Stimulated activated CD4-positive, alpha-beta T cell treated with anti-CD3 and anti-CD28 coated beads, Interleukin-1b, Interleukin-23, amount 100 ng/mL, for 24 hours (primary cell): ENCODE results near the gene GPR183.
A peak's percentile ranks its signal among the peaks of the same experiment; 100 is the strongest.

Experiments used
- DNase-seq, 4 experiments: peaks; one replicate each; pipeline ENCODE4 v3.0.0-alpha.2; 2020; ENCODE audit warnings: low read depth in 4 of 4, low spot score in 1 of 4

Gene GPR183

GRCh38 chr13:99313501-99313900 is 6.3 kb upstream of the GPR183 start:
- DNase-seq, result no peak

GRCh38 chr13:99312493-99312883 is 5.3 kb upstream of the GPR183 start:
- no peak for DNase-seq

GRCh38 chr13:99311748-99312492 is 4.7 kb upstream of the GPR183 start:
- no peak for DNase-seq

DNA sequence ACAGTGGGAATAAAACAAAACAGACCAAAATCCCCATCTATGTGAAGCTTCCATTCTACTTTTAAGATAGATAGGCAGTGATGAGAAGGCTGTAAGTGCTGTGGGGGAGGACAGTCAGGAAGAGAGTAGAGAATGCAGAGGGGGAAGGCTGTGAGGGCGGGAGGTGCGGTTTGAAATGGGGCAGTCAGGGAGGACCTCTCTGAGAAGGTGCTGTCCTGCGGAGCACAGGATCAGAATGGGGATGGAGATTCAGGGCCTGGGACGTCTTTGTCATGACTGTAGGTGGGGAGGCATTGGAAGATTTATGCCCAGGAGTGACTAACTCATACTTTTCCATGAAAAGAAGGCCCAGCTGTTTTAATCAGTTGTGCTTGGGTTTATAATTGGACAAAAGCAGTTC is 3.9 kb upstream of the GPR183 start:
- DNase-seq, result no peak

DNA sequence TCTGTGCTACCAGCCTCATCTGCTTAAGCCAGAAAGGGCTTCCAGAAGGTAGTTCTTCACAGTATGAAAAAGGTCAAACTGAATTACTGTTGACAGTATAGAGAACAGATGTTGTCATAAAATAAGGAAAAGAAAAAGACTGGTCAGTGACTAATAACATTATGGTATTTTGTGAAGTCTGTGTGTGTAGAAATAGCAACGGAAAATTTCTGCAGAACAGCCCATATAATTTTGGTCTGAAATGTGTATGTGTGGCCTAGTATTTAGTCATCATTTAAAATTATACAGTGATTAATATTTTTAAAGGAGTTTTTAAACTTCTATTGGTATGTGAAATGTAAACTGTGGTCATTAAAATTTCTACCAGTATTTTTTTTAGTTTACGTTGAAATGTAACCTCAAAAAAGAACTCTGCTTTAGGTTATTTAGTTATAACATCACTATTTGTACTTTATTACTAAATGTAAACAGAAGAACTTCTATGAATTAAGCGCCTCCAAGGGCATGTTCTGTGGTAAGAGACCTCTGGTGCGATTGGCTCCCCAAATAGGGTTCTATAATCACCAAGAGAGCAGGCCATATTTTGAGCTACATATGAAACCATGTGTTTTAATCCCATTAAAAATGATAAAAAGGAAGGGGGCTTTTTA is 3.3 kb upstream of the GPR183 start:
- no peak for DNase-seq

DNA sequence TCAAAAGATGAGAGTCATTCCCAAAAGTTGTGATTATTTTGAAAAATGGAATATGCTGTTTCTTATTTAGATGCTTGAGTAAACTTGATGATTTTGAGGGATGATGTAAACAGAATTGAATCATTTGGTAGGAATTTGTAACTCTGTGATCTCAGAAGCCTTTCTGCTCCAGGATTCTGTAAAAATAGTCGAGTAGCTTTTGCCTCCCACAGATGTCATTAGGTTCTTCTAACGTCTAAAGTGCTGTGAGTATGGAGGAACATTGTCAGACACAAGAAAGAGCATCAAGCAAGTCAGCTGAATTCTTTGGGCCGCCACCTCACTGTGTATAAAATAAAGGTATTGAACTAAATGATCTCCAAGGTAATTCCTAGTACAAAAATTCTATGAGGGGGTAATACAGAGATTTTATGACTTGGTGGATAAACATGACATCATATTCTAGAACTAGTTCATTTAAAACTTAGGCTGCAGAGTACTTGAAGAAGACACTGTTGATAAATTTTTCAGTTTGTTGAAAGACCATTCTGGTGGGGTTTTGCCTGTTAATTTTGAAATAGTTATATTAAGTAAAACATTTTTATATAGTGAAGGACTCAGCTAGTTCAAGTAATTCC is 1.4 kb upstream of the GPR183 start:
- DNase-seq, result no peak

DNA sequence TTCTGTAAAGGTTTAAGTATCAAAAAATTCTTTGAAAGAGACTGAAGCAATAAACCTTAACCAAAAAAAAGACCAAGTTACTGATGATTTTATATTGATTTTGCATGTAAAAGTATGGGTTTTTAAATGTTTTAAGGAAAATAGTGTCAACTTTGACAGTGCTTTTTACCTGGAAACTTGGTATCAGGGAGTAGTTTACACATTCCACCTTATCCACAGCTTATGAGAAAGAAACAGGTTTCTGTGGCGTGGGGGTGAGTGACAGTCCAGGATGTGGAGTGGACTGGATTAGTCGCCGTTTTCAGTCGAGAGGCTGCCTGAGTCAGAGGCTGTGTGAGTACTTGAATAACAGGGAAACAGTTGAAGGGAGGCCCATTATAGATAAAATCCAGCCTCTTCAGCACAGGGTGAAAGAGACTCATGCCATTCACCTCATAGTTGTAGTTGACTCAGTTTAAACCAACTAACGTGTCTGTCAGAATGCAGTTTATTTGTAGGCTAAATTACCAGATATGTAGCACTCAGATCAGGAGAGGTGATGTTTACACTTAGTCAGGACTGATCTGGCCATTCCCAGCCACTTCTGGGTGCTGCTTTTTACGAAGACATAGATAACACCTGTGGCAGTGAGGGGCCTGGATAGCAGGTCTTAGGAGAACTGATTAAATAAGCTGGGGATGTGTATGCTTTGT is 595 bp upstream of the GPR183 start:
- DNase-seq, result peak; percentile 43 to 72 (median 64)

GRCh38 chr13:99305566-99305965 is 1.6 kb downstream of the GPR183 start:
- no peak for DNase-seq

DNA sequence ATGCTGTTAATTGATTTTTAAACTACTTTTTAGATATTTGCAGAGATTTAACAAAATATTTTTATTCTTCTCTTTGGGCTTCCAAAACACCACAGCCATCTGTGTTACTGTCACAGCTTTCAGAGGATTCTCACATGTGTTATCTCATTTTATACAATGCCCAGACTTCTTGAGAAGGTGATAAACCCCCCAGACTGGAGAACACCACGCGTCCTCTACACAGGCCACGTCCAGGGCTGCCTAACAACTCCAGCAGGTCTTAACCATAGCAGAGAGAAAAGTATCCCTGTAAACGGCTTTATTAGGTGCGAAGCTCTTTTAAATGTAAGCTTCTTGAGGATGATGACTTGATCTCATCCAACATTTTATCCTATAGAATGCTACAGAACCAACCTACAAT is 2.0 kb downstream of the GPR183 start:
- no peak for DNase-seq

GRCh38 chr13:99304541-99304940 is 2.7 kb downstream of the GPR183 start:
- DNase-seq, result no peak

GRCh38 chr13:99303863-99304521 is 3.2 kb downstream of the GPR183 start:
- peak in 1 of 4 experiments; percentile 57 for DNase-seq

DNA sequence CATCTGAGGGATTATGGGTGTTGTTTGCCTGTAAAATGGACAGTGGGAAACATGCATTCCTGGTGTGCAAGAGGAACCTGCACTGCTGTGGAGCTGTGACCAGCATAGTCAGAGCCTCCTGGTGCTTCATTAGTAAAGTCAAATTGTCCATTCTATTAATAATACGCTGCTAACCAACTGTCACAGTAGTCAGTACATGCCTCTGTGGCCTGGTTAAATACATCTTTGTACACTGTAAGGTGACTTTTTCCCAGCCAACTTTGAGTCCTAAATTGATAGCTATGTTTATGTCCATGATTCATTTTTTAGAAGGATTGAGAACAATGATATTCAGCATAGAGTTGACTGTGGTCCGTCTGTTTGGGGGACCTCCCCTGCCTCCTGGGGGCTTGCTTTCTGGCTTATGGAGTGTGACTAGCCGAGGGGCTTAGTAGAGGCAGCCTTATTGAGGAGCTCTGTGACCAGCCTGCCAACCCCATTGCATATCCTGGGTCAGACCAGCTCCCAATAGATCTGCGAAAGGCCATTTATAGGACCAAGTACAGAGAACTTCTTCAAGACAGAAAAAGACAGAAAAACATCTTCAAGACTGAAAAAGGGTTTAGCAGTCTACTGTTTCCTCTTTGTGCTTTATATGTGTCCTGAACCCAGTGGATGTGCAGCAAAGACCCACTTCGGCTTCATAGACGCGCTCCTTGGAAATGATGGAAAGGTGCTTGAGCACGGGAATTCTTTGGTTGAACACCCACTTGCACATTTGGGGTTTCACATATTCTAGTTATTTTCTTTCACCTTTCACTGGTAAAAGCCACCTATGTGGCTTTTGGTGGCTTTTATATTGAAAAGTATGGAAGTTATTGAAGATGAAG is 4.3 kb downstream of the GPR183 start:
- no peak for DNase-seq

DNA sequence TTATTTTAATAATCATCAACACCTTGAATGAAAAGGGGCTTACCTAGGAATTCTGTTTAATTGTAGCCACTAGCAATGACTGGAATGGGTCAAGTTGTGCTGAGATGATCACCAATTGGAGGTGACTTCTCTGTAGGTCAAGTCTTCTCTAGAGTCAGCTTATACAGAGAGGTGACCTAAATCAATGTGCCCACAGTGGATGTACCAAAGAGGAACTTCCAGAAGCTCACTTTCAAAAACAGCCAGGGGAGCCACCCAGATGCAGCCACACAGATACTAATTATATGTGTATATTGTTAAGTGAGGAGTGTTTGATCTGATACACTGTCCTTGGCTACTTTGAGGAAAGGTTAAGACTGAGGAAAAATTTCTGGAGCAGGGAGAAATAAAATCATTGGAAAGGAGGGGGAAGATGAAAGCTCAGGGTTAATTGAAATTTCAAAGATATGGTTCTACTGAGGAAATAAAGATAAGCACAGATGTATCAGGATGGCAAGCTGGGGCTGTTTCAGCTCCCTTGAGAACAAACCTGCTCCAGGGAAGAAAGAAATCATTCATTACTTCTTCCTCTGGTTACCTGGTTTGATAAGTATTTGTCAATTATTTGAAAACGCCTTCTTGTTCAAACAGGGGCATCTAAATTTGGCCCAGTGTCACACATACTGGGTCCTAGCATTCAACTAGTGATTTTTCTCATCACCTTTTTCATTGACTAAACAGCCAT is 5.1 kb downstream of the GPR183 start:
- no peak for DNase-seq

DNA sequence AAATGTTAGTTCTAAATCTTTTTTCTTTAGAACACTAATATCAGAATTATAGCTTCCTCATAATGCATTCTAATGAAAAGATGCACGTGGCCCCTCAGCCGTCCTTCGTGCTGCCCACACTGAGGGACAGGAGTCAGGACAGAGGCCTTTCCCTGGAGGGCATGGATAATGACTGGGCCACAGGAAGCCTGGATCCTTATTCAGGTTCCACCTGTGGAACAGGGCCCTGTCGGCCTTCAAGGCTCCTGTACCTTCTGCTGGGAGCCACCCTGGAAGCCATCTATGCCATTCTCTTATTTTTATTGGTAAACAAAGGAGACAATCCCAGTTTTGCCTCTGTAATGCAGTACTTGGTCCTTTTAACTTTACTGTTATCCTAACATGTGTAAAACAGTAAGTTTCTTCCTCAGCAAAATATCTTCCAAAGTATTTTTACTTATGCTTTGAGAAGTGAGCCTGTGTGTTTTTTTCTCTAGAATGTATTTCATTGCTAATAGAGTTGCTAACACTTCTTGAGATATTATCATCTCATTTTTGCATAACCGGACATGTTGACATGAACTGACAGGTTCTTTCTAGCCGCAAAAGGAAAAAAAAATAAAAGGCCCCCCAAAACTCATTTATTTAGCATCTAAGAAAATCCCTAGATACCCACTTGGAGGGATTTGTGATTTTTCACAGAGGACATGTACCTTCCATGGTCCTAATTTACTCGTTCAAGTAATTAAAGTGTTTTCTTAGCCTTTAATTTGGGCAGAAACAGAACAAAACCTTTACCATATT is 6.0 kb downstream of the GPR183 start:
- no peak for DNase-seq

DNA sequence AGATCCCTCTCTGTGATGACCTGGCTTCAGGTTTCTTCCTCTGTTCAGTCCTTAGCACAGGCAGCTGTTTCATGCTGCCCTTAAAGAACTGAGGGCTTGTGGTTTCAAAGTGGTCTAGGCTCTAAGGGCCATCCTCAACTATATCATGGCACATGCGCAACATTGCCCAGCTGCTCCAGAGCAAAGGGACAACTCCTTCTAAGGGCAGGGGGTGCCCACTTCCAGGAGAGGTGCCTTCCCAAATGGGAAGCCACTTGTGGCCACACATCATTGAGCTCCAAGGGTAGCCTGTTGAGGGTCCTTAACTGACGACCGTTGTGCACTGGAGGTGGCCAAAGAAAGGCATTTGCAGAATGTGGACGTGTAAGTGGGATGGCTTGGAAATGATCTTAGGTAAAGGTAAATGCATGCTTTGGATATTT is 7.3 kb downstream of the GPR183 start:
- DNase-seq, result no peak

GRCh38 chr13:99299256-99299919 is 7.8 kb downstream of the GPR183 start:
- DNase-seq, result no peak

GRCh38 chr13:99298056-99298455 is 9.1 kb downstream of the GPR183 start:
- DNase-seq, result no peak

GRCh38 chr13:99297331-99297730 is 9.9 kb downstream of the GPR183 start:
- DNase-seq, result no peak
